H1 (cell line): ENCODE measurements around the gene GLDC. TPM values are rescaled to one million over a fixed set of nuclear protein-coding genes. Genes with fewer than 3 reads are reported as not detected.

Source experiments
- CTCF ChIA-PET: fragments of 300-600 bp; sonication (Branson Sonifier 250); formaldehyde crosslinking; loops from one replicate; lab custom pipeline; 2021; ENCODE audit not compliant: partially characterized antibody; lab: Charles Lee
- POLR2A ChIA-PET: fragments of 300-600 bp; sonication (Branson Sonifier 250); formaldehyde crosslinking; loops from one replicate; lab custom pipeline; 2021; ENCODE audit warnings: inconsistent platforms; ENCODE audit not compliant: partially characterized antibody; lab: Charles Lee
- DNase-seq, 2 experiments: peaks; one replicate each; pipeline versions ENCODE4 v3.0.0 to v3.0.0-alpha.2; 2010 to 2022; ENCODE audit warnings: low spot score in 2 of 2, low read depth in 1 of 2, mixed read lengths in 1 of 2
- FAIRE-seq: peaks from 2 replicates; lab custom pipeline; 2011; peaks lifted over from hg19 to GRCh38; lab: Jason Lieb, UNC
- H2AFZ ChIP-seq: 2 replicates; pipeline ENCODE4 v1.8.1; 2012; ENCODE audit warnings: low read length, inconsistent platforms
- H2AK5ac ChIP-seq: 2 replicates; pipeline ENCODE4 v1.6.1; 2013; ENCODE audit warnings: low read depth, low read length
- H2BK120ac ChIP-seq: replicated peaks from 2 replicates; pipeline ENCODE3; 2013; ENCODE audit warnings: low read depth, low read length, inconsistent platforms
- H2BK12ac ChIP-seq: 2 replicates; pipeline ENCODE4 v1.6.1; 2013; ENCODE audit warnings: low read depth, low read length
- H2BK15ac ChIP-seq: 2 replicates; pipeline ENCODE4 v1.6.1; 2013; ENCODE audit warnings: low read length
- H2BK20ac ChIP-seq: 2 replicates; pipeline ENCODE4 v1.6.1; 2013; ENCODE audit warnings: low read length
- H2BK5ac ChIP-seq: 2 replicates; pipeline ENCODE4 v1.6.1; 2013; ENCODE audit warnings: low read depth, low read length
- H3K14ac ChIP-seq: 2 replicates; pipeline ENCODE4 v1.6.1; 2013; ENCODE audit warnings: inconsistent platforms; ENCODE audit not compliant: insufficient read length
- H3K18ac ChIP-seq: 2 replicates; pipeline ENCODE4 v1.6.1; 2013; ENCODE audit warnings: low read length; ENCODE audit errors: extremely low read depth
- H3K23ac ChIP-seq: 2 replicates; pipeline ENCODE4 v1.6.1; 2013; ENCODE audit warnings: inconsistent platforms; ENCODE audit not compliant: insufficient read length
- H3K23me2 ChIP-seq: 2 replicates; pipeline ENCODE4 v1.6.1; 2013; ENCODE audit warnings: low read depth, low read length
- H3K27ac ChIP-seq: 2 replicates; pipeline ENCODE4 v1.6.1; 2011; ENCODE audit warnings: low read depth, low read length, inconsistent platforms
- H3K27me3 ChIP-seq, 4 experiments: replicated peaks in 1 of 4; 1 replicate in 1 of 4; 2 replicates in 3 of 4; pipeline versions ENCODE4 v1.6.1 to v1.8.1; 2011 to 2013; ENCODE audit warnings: low read length in 3 of 4, mild to moderate bottlenecking in 3 of 4, inconsistent platforms in 2 of 4, mixed read lengths in 2 of 4, moderate library complexity in 1 of 4; ENCODE audit not compliant: control insufficient read depth in 3 of 4, insufficient read depth in 3 of 4; ENCODE audit errors: extremely low read depth in 1 of 4
- H3K36me3 ChIP-seq, 4 experiments: 2 replicates each; pipeline versions ENCODE4 v1.6.1 to v1.8.1; 2011 to 2013; ENCODE audit warnings: mild to moderate bottlenecking in 4 of 4, low read length in 3 of 4, moderate library complexity in 2 of 4, control low read depth in 1 of 4, inconsistent platforms in 1 of 4; ENCODE audit not compliant: insufficient read depth in 4 of 4, control insufficient read depth in 2 of 4
- H3K4ac ChIP-seq: replicated peaks from 2 replicates; pipeline ENCODE3; 2013; ENCODE audit warnings: low read length, low read depth, mixed read lengths, inconsistent platforms; ENCODE audit not compliant: insufficient read length
- H3K4me1 ChIP-seq, 4 experiments: replicated peaks in 1 of 4; 1 replicate in 1 of 4; 2 replicates in 3 of 4; pipeline versions ENCODE4 v1.6.1 to v1.8.1; 2011 to 2013; ENCODE audit warnings: low read length in 3 of 4, inconsistent platforms in 2 of 4, mixed read lengths in 1 of 4; ENCODE audit not compliant: insufficient read depth in 4 of 4, control insufficient read depth in 3 of 4
- H3K4me2 ChIP-seq, 2 experiments: 2 replicates each; pipeline versions ENCODE4 v1.6.1 to v1.8.1; 2011 to 2013; ENCODE audit warnings: low read depth in 2 of 2, low read length in 2 of 2, control low read depth in 1 of 2, inconsistent platforms in 1 of 2, mild to moderate bottlenecking in 1 of 2; ENCODE audit not compliant: insufficient read depth in 1 of 2
- H3K4me3 ChIP-seq, 4 experiments: fragments of 200-600, 300-600 bp in 1 of 4; sonication (generic), shearing (Covaris generic), sonication (Bioruptor Twin) in 1 of 4; 2 replicates each; pipeline versions ENCODE4 v1.5.1 to v1.8.1; 2011 to 2016; ENCODE audit warnings: low read length in 4 of 4, low read depth in 3 of 4, control low read depth in 2 of 4, inconsistent platforms in 2 of 4, mild to moderate bottlenecking in 2 of 4, mixed read lengths in 1 of 4, moderate library complexity in 1 of 4; ENCODE audit not compliant: insufficient read depth in 2 of 4; ENCODE audit errors: extremely low read depth in 1 of 4
- H3K56ac ChIP-seq: replicated peaks from 2 replicates; pipeline ENCODE3; 2013; ENCODE audit warnings: low read depth, mild to moderate bottlenecking, mixed read lengths, low read length, inconsistent platforms; ENCODE audit not compliant: insufficient read length
- H3K79me1 ChIP-seq: 2 replicates; pipeline ENCODE4 v1.6.1; 2013; ENCODE audit warnings: low read depth, low read length, control low read depth
- H3K79me2 ChIP-seq, 2 experiments: 2 replicates each; pipeline versions ENCODE4 v1.6.1 to v1.8.1; 2012 to 2013; ENCODE audit warnings: low read length in 2 of 2, mild to moderate bottlenecking in 2 of 2, inconsistent platforms in 1 of 2; ENCODE audit not compliant: insufficient read depth in 2 of 2, control insufficient read depth in 1 of 2
- H3K9ac ChIP-seq, 4 experiments: replicated peaks in 1 of 4; 1 replicate in 1 of 4; 2 replicates in 3 of 4; pipeline versions ENCODE4 v1.6.1 to v1.8.1; 2011 to 2013; ENCODE audit warnings: low read depth in 3 of 4, low read length in 3 of 4, control low read depth in 2 of 4, mild to moderate bottlenecking in 2 of 4, moderate library complexity in 2 of 4, inconsistent platforms in 1 of 4; ENCODE audit errors: extremely low read depth in 1 of 4
- H3K9me3 ChIP-seq, 2 experiments: 2 replicates each; pipeline versions ENCODE4 v1.6.1 to v1.8.1; 2012 to 2013; ENCODE audit warnings: mild to moderate bottlenecking in 2 of 2, moderate library complexity in 2 of 2, control low read depth in 1 of 2, inconsistent platforms in 1 of 2, low read depth in 1 of 2, low read length in 1 of 2, mixed read lengths in 1 of 2; ENCODE audit not compliant: insufficient read depth in 2 of 2
- H4K20me1 ChIP-seq, 2 experiments: replicated peaks in 1 of 2; 2 replicates each; pipeline versions ENCODE3 to v1.8.1; 2011 to 2013; ENCODE audit warnings: inconsistent platforms in 2 of 2, low read length in 2 of 2, mild to moderate bottlenecking in 1 of 2; ENCODE audit not compliant: insufficient read depth in 2 of 2, control insufficient read depth in 1 of 2
- H4K5ac ChIP-seq: 2 replicates; pipeline ENCODE4 v1.6.1; 2013; ENCODE audit warnings: low read length, low read depth, mixed read lengths, inconsistent platforms; ENCODE audit not compliant: insufficient read length
- H4K8ac ChIP-seq: 2 replicates; pipeline ENCODE4 v1.8.0; 2013; ENCODE audit warnings: mild to moderate bottlenecking, moderate library complexity, low read length, inconsistent platforms; ENCODE audit not compliant: insufficient read depth; ENCODE audit errors: extremely low read depth
- H4K91ac ChIP-seq: replicated peaks from 2 replicates; pipeline ENCODE3; 2013; ENCODE audit warnings: low read length, mixed read lengths, inconsistent platforms; ENCODE audit not compliant: insufficient read length
- BRCA1 ChIP-seq: IDR thresholded peaks from 2 replicates; pipeline ENCODE4 v1.6.1; 2012; ENCODE audit warnings: low read depth, low read length, improper control_type of control experiment
- CHD2 ChIP-seq: IDR thresholded peaks from 2 replicates; pipeline ENCODE4 v1.6.1; 2012; ENCODE audit warnings: low read length, improper control_type of control experiment
- EGR1 ChIP-seq: IDR thresholded peaks from 2 replicates; pipeline ENCODE4 v1.6.1; 2011; ENCODE audit warnings: low read depth, low read length, borderline replicate concordance
- FOSL1 ChIP-seq: IDR thresholded peaks from 2 replicates; pipeline ENCODE4 v1.6.1; 2011; ENCODE audit warnings: mild to moderate bottlenecking, low read depth, low read length, moderate library complexity; ENCODE audit not compliant: insufficient read depth
- GABPA ChIP-seq: IDR thresholded peaks from 2 replicates; pipeline ENCODE4 v1.6.1; 2011; ENCODE audit warnings: mild to moderate bottlenecking, low read length, moderate library complexity, borderline replicate concordance; ENCODE audit not compliant: insufficient read depth
- KDM4A ChIP-seq: IDR thresholded peaks from one replicate; pipeline ENCODE4 v1.7.1; 2012; ENCODE audit warnings: low read depth, mild to moderate bottlenecking, moderate library complexity, low read length, inconsistent platforms; ENCODE audit not compliant: severe bottlenecking
- POU5F1 ChIP-seq: IDR thresholded peaks from 2 replicates; pipeline ENCODE4 v1.6.1; 2011; ENCODE audit warnings: low read depth, mild to moderate bottlenecking, low read length, moderate library complexity
- RAD21 ChIP-seq, 2 experiments: IDR thresholded peaks in 1 of 2; conservative IDR thresholded peaks in 1 of 2; 2 replicates each; pipeline ENCODE4 v1.6.1; 2011; ENCODE audit warnings: low read depth in 2 of 2, low read length in 2 of 2, improper control_type of control experiment in 1 of 2, inconsistent platforms in 1 of 2, mild to moderate bottlenecking in 1 of 2, moderate library complexity in 1 of 2
- SIN3A ChIP-seq, 2 experiments: IDR thresholded peaks in 1 of 2; conservative IDR thresholded peaks in 1 of 2; 2 replicates each; pipeline ENCODE4 v1.6.1; 2011 to 2012; ENCODE audit warnings: low read length in 2 of 2, improper control_type of control experiment in 1 of 2, low read depth in 1 of 2, mild to moderate bottlenecking in 1 of 2
- TAF7 ChIP-seq: optimal IDR thresholded peaks from 2 replicates; pipeline ENCODE3; 2011; ENCODE audit warnings: low read depth, mild to moderate bottlenecking, inconsistent platforms, low read length, moderate library complexity, borderline replicate concordance
- WGBS, 2 experiments: shearing (Covaris generic) in 1 of 2; methylation state at CpG; one replicate each; pipeline versions ENCODE4 v1.1.6 to v1.1.7; 2013 to 2015; ENCODE audit warnings: low lambda C conversion rate in 2 of 2, mixed read lengths in 2 of 2, inconsistent platforms in 1 of 2, low coverage in 1 of 2, missing lambda C conversion rate in 1 of 2; ENCODE audit not compliant: insufficient replicate concordance in 2 of 2, insufficient coverage in 1 of 2, insufficient read length in 1 of 2; ENCODE audit errors: extremely low coverage in 1 of 2, missing lambda C conversion rate in 1 of 2; 5-methylcytosine and 5-hydroxymethylcytosine counted together
- polyA plus RNA-seq, 7 experiments: library from polyadenylated mRNA; depleted of rRNA in 3 of 7; stranded (reverse) in 5 of 7; unstranded in 2 of 7; fragments of >200 nt in 5 of 7; fragments of 200-250 nt in 2 of 7; gene quantifications; 1 replicate in 5 of 7; 2 replicates in 1 of 7; 4 replicates in 1 of 7; pipeline versions ENCODE4 v1.2.1 to v1.2.3, GENCODE V29; 2011 to 2013; ENCODE audit warnings: missing spikeins in 2 of 7, mixed read lengths in 2 of 7
- total RNA-seq: library from RNA; stranded (reverse); fragmentation: NEBNext Ultra II Directional; extraction: Animal tissue kit (Norgen Biotek cat#: 25700); gene quantifications from 2 replicates; pipeline ENCODE4 v1.2.1, GENCODE V29; 2021
- TF ChIP-seq, protein P1 (sequence below): IDR thresholded peaks from 2 replicates; pipeline ENCODE4 v1.6.1; 2012; ENCODE audit warnings: low read length, inconsistent platforms

The GLDC gene
- total and polyA plus RNA-seq, 2 of the 8 experiments (the other 6 are each of a cell fraction or from before 2014, with no cell fraction given) = 48.8 to 101 TPM

DNA sequence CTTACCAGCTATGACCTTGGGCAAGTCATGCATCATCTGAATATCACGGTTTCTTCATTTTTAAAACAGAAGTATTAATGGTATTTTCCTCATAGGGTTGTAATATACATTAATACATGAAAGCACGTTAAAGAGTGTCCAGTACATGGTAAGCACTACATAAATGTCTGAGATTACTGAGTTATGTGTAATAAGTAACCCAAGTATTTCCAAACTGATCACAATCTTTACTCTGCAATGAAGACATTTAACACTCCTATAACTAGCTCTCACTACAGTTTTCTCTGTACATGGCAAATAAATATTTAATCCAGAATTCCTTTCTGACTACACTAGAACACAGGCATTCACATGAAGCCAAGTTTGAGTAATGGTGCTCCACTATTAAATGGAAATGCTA, 4.0 kb downstream of the GLDC start:
- Histone ChIP-seq H4K91ac (no peak overlapping the region), H2BK12ac (no peak overlapping the region), H2AFZ (no peak overlapping the region), H3K9ac (no peak overlapping the region), H3K4ac (no peak overlapping the region), H4K8ac (no peak overlapping the region), H2BK15ac (no peak overlapping the region), H2BK5ac (no peak overlapping the region), H3K14ac (no peak overlapping the region), H2AK5ac (no peak overlapping the region), H3K4me2 (no peak overlapping the region), H3K23me2 (peaks cover 12% of the 10 kb centered on the region), H3K79me2 (peaks cover 0 to 65% of the 10 kb centered on the region in 2 experiments; a peak in 3 of 4 replicates), H3K9me3 (no peaks in the 10 kb centered on the region), H2BK20ac (no peak overlapping the region), H2BK120ac (no peak overlapping the region), H3K56ac (no peak overlapping the region), H3K4me3 (no peak overlapping the region), H3K36me3 (no peaks in the 10 kb centered on the region; a peak in 2 of 8 replicates), H4K5ac (no peak overlapping the region), H3K18ac (no peak overlapping the region), H4K20me1 (peaks cover 0 to 9% of the 10 kb centered on the region in 2 experiments), H3K23ac (no peak overlapping the region), H3K27me3 (peaks cover 0 to 11% (median 7%) of the 10 kb centered on the region in 4 experiments; a peak in 5 of 7 replicates), H3K4me1 (peaks cover 0 to 4% (median under 1%) of the 10 kb centered on the region in 4 experiments; a peak in 3 of 7 replicates), H3K27ac (no peak overlapping the region), H3K79me1 (peaks cover 7% of the 10 kb centered on the region)
- 83% methylated on average over 2 of the region's 2 CpGs; no CpG with 5 or more reads in 1 of the 2 experiments for WGBS, 2 experiments
- ChIA-PET CTCF (interaction anchor here (1.0 to 2.1 kb wide), 6 partner anchors 26 to 98 kb away, joined by 3 to 9 read pairs (median 4); no protein-coding TSS in a partner anchor), POLR2A (interaction anchor here (0.6 to 1.9 kb wide), 4 partner anchors 11 to 229 kb away, joined by 3 to 4 read pairs (median 4); no protein-coding TSS in a partner anchor)
- no peak for FAIRE-seq
- no peak for DNase-seq
- no peak for TF ChIP-seq BRCA1
- TF ChIP-seq CHD2 = no peak
- TF ChIP-seq SIN3A (conservative IDR thresholded peaks at IDR 0.05 in 1 of 2, IDR thresholded peaks at IDR 0.05 in 1 of 2; ENCODE audit: low read depth in 1 of 2, low read length in 2 of 2) = no peak
- no peak for TF ChIP-seq EGR1
- TF ChIP-seq POU5F1 = no peak
- no peak for TF ChIP-seq KDM4A
- no peak for TF ChIP-seq RAD21 (IDR thresholded peaks at IDR 0.05 in 1 of 2, conservative IDR thresholded peaks at IDR 0.05 in 1 of 2; ENCODE audit: low read depth in 2 of 2, low read length in 2 of 2)
- no peak for TF ChIP-seq GABPA
- no peak for TF ChIP-seq TAF7
- no peak for TF ChIP-seq FOSL1
- TF ChIP-seq, protein P1, sequence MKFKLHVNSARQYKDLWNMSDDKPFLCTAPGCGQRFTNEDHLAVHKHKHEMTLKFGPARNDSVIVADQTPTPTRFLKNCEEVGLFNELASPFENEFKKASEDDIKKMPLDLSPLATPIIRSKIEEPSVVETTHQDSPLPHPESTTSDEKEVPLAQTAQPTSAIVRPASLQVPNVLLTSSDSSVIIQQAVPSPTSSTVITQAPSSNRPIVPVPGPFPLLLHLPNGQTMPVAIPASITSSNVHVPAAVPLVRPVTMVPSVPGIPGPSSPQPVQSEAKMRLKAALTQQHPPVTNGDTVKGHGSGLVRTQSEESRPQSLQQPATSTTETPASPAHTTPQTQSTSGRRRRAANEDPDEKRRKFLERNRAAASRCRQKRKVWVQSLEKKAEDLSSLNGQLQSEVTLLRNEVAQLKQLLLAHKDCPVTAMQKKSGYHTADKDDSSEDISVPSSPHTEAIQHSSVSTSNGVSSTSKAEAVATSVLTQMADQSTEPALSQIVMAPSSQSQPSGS = no peak
